ENCODE results near the gene ABCC9.

ABCC9 gene

DNA sequence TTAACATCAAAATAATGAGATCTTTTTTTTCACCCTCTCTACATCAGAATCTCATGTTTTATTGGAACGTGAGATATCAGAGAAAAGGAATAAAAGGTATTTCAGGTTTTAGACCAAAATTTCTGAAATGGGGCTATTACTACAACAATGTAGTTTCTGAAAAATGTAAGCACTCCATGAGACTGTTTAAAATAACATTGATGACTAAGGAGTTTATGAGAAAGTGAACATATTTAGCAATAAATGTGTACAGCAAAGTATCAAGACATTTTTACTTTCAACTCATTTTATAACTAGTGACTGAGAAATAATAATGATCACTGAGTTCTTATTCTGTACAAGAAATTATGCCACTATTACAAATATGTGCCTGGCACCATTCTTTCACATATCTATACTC is 39.3 kb upstream of the ABCC9 start:
- H3K27ac ChIP-seq (replicated peaks) = no peak overlapping the region
- no peak for TF ChIP-seq GABPA (IDR thresholded peaks at IDR 0.05; ENCODE audit: low read depth)
- TF ChIP-seq SPI1 (IDR thresholded peaks at IDR 0.05; ENCODE audit: borderline replicate concordance, low read depth) = no peak
- TF ChIP-seq, protein P1, sequence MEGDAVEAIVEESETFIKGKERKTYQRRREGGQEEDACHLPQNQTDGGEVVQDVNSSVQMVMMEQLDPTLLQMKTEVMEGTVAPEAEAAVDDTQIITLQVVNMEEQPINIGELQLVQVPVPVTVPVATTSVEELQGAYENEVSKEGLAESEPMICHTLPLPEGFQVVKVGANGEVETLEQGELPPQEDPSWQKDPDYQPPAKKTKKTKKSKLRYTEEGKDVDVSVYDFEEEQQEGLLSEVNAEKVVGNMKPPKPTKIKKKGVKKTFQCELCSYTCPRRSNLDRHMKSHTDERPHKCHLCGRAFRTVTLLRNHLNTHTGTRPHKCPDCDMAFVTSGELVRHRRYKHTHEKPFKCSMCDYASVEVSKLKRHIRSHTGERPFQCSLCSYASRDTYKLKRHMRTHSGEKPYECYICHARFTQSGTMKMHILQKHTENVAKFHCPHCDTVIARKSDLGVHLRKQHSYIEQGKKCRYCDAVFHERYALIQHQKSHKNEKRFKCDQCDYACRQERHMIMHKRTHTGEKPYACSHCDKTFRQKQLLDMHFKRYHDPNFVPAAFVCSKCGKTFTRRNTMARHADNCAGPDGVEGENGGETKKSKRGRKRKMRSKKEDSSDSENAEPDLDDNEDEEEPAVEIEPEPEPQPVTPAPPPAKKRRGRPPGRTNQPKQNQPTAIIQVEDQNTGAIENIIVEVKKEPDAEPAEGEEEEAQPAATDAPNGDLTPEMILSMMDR (IDR thresholded peaks at IDR 0.05; ENCODE audit: insufficient read depth, low read length) = no peak
- no peak for TF ChIP-seq REST (IDR thresholded peaks at IDR 0.05; ENCODE audit: insufficient replicate concordance, low read depth)
- no peak for TF ChIP-seq POLR2AphosphoS5 (IDR thresholded peaks at IDR 0.05; ENCODE audit: low read depth)
- no peak for DNase-seq (ENCODE audit: low read depth in 1 of 2, low spot score in 1 of 2)
- no peak overlapping the region for H3K4me3 ChIP-seq (replicated peaks; ENCODE audit: insufficient read depth, low read length)
- no peaks in the 10 kb centered on the region for H3K27me3 ChIP-seq (ENCODE audit: insufficient read depth, poor library complexity, severe bottlenecking)

GRCh38 chr12:21975293-21975692 is 34.1 kb upstream of the ABCC9 start:
- DNase-seq (ENCODE audit: low read depth in 1 of 2, low spot score in 1 of 2) = no peak
- Histone ChIP-seq H3K27me3 (ENCODE audit: insufficient read depth, poor library complexity, severe bottlenecking) (peaks cover 2% of the 10 kb centered on the region), H3K4me3 (replicated peaks; ENCODE audit: insufficient read depth, low read length) (no peak overlapping the region), H3K27ac (replicated peaks) (no peak overlapping the region)
- TF ChIP-seq REST (IDR thresholded peaks at IDR 0.05; ENCODE audit: insufficient replicate concordance, low read depth) = no peak
- TF ChIP-seq GABPA (IDR thresholded peaks at IDR 0.05; ENCODE audit: low read depth) = no peak
- no peak for TF ChIP-seq POLR2AphosphoS5 (IDR thresholded peaks at IDR 0.05; ENCODE audit: low read depth)
- TF ChIP-seq, protein P1 (IDR thresholded peaks at IDR 0.05; ENCODE audit: insufficient read depth, low read length) = no peak
- no peak for TF ChIP-seq SPI1 (IDR thresholded peaks at IDR 0.05; ENCODE audit: borderline replicate concordance, low read depth)

DNA sequence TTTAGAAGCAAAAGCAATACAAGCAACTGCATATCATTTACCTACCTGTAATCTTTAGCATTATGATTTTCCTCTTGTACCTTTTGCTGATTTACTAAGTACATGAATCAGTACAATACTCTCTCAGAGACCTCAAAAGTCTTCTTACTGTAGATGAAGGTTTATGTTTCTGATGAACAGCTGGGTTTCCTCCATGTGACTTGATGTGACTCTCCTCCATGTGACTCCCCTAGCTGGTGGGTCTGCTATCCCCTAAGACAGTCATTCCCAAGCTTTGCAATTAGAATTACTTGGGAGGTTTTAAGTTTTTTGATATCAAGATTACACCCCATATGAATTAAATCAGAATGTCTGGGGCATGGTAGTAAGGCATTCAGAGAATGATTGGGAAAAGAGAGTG is 32.0 kb upstream of the ABCC9 start:
- peaks cover 2% of the 10 kb centered on the region for H3K27me3 ChIP-seq (ENCODE audit: insufficient read depth, poor library complexity, severe bottlenecking)
- no peak for DNase-seq (ENCODE audit: low read depth in 1 of 2, low spot score in 1 of 2)
- H3K4me3 ChIP-seq (replicated peaks; ENCODE audit: insufficient read depth, low read length) = no peak overlapping the region
- TF ChIP-seq REST (IDR thresholded peaks at IDR 0.05; ENCODE audit: insufficient replicate concordance, low read depth) = no peak
- H3K27ac ChIP-seq (replicated peaks) = no peak overlapping the region

DNA sequence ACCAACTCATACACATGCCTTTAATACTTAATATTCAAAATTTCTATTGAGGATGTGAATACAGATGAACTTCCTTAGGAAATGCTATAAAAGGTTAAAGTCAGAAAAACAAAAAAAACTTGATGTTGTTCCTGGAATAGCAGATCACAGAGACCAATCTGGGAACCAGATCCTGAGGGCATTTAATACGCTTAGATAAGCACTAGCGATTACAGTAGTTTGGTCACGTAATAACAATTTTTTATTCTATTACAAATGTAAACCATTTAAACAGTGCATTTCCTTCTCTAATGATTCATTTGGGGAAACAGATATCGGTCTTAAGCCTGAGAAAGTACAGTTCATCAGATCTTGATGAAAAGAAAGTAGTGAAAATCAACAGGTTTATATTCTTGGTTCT is 30.8 kb upstream of the ABCC9 start:
- TF ChIP-seq, protein P1 (IDR thresholded peaks at IDR 0.05; ENCODE audit: insufficient read depth, low read length) = no peak
- TF ChIP-seq GABPA (IDR thresholded peaks at IDR 0.05; ENCODE audit: low read depth) = no peak
- no peak overlapping the region for H3K27ac ChIP-seq (replicated peaks)
- DNase-seq (ENCODE audit: low read depth in 1 of 2, low spot score in 1 of 2) = no peak
- H3K27me3 ChIP-seq (ENCODE audit: insufficient read depth, poor library complexity, severe bottlenecking) = peaks cover 2% of the 10 kb centered on the region
- no peak overlapping the region for H3K4me3 ChIP-seq (replicated peaks; ENCODE audit: insufficient read depth, low read length)

Data from HL-60 (cell line).